C4-2B (cell line): ENCODE results near the gene C2CD2L.
A peak's percentile ranks its signal among the peaks of the same experiment; 100 is the strongest.

Experiments
- H3K27ac ChIP-seq: fragments of 450-650 bp; 2 replicates; pipeline ENCODE4 v1.5.1; 2017
- ZFX ChIP-seq: fragments of 450-650 bp; IDR thresholded peaks from 2 replicates; pipeline ENCODE4 v1.6.1; 2017
- TF ChIP-seq, protein P1 (sequence below): fragments of 450-650 bp; conservative IDR thresholded peaks from 2 replicates; pipeline ENCODE4 v1.5.1; 2017; ENCODE audit warnings: mild to moderate bottlenecking

The C2CD2L gene

DNA sequence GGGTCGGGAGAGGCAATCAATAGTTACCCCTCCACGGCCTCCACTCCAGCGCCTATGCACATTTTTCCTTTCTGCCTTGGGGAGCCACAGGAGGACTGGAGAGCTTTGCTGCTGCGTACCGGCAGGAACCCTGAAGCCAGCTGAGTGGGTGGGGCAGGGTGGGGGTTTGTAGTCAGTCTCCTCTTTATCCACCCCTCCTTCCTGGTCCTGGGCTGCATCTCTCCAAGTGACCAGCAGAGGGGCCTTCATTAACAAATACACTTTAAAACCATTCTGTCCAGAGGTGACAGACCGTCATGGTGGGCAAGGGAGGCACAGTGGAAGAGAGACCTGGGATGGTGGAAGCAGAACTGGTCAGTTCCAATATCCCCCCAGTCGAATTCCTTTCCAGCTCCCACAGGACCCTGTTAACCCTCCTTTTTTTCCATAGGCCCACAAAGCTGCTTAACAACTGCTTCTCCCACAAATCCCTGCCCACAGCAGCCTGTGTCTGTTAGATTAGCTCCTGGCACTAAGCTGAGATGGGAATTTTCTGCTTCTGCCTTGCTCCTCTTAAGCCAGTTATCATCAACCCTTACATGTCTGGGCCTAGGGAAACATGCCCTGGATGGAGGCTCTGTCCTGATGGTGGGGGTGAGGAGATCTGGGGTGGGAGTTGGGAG, 37.8 kb downstream of the C2CD2L start:
- H3K27ac ChIP-seq, result no peak overlapping the region
- no peak for TF ChIP-seq ZFX
- TF ChIP-seq, protein P1, sequence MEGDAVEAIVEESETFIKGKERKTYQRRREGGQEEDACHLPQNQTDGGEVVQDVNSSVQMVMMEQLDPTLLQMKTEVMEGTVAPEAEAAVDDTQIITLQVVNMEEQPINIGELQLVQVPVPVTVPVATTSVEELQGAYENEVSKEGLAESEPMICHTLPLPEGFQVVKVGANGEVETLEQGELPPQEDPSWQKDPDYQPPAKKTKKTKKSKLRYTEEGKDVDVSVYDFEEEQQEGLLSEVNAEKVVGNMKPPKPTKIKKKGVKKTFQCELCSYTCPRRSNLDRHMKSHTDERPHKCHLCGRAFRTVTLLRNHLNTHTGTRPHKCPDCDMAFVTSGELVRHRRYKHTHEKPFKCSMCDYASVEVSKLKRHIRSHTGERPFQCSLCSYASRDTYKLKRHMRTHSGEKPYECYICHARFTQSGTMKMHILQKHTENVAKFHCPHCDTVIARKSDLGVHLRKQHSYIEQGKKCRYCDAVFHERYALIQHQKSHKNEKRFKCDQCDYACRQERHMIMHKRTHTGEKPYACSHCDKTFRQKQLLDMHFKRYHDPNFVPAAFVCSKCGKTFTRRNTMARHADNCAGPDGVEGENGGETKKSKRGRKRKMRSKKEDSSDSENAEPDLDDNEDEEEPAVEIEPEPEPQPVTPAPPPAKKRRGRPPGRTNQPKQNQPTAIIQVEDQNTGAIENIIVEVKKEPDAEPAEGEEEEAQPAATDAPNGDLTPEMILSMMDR, result peak; percentile 77

DNA sequence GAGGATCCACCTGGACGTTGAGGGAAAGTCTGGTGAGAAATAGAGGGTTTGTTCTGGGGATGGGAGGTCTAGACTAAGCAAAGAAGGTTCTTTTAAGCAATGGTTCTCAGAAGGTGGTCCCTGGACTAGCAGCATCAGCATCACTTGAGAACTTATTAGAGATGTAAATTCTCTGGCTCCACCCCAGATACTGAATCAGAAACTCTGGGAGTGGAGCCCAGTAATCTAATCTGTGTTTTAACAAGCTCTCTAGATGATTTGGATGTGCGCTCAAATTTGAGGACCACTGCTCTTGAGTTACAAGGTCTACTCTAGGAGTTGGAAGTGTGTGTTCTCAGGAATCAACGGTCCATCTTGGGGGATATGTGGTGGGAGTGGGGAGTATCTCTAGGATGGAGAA, 38.4 kb downstream of the C2CD2L start:
- no peak for TF ChIP-seq ZFX
- TF ChIP-seq, protein P1, result no peak
- no peak overlapping the region for H3K27ac ChIP-seq

DNA sequence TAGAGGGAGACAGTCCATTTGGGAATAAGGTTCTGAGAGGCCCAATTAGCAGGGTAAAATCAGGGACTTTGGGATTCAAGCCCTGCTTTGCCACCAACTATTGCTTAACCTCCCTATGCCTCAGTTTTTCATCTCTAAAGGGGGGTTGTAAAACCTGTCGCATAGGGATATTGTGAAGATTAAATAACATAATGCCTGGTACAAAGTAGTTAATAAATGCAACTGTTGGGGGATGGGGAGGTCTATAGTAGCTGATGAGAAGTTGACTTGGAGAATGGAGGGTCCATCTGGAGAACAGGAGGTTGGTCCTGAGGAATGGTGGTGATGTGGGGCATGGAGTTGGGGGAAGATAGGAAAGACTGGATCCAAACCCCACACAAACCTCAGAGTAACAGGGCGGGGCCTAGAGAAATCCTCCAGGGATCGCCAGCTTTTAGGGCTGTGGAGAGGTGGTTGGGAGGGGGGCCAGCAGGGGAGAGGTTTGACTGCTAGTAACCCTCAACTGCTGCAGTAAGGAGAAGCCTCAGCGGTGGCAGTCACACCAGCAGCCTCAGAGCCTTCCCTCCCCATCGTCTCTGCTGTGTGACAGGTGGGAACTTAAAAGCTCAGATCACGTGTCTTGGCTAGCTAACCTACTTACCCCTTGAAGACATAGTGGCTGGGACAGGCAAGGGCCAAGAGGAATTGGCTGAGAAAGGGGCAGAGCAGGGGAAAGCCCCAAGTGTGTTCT, 40.6 kb downstream of the C2CD2L start:
- no peak overlapping the region for H3K27ac ChIP-seq
- no peak for TF ChIP-seq ZFX
- TF ChIP-seq, protein P1, result no peak

- H3K27ac ChIP-seq, result peak overlapping the region; percentile 5; the same call in 1 of the 2 replicates
- no peak for TF ChIP-seq ZFX
Measured at GRCh38 chr11:119148720-119149017, 41.5 kb downstream of the C2CD2L start.

- peak within 1 kb of the TSS; percentile 5; the same call in 1 of the 2 replicates for H3K27ac ChIP-seq
- TF ChIP-seq, protein P1, result no peak
- TF ChIP-seq ZFX, result no peak
Measured at GRCh38 chr11:119149018-119149785, 42.1 kb downstream of the C2CD2L start, which contains the start of gene ABCG4. Gene ABCG4 (plus strand): TSS chr11:119149052. CDS start chr11:119149966, 914 bp downstream.

DNA sequence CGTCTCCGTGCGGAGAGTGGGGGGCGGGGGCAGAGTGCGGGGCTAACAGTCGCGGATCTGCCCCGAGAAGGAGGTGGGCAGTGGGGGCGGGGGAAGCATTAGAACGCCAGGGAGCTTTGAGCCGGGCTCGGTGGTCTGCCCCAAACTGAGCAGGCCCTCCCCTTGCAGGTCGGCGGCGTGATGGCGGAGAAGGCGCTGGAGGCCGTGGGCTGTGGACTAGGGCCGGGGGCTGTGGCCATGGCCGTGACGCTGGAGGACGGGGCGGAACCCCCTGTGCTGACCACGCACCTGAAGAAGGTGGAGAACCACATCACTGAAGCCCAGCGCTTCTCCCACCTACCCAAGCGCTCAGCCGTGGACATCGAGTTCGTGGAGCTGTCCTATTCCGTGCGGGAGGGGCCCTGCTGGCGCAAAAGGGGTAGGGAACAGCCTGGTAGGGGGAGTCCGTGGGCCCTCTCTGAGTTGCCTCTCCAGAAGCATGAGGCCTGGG, 42.7 kb downstream of the C2CD2L start:
- no peak for TF ChIP-seq ZFX
- TF ChIP-seq, protein P1, result no peak
- no peak overlapping the region for H3K27ac ChIP-seq

DNA sequence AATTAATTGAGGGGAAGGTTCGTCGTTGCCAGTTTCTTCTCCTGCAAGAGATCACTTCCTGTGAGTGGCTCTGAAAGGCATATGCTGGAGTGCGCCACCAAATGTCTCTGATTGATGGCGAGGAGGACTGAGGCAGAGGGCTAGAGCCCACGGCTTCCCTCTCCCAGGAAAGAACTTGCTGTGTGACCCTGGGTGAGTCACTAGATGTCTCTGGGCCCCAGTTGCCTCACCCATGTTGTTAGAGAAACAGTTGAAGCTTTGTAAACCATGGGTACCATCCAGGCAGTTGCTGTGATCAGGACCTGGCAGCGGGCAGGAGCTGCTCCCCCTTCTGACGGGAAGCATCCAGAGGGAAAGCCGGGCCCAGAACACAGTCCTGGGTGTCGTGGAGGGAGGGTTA, 44.9 kb downstream of the C2CD2L start:
- H3K27ac ChIP-seq, result no peak overlapping the region
- TF ChIP-seq ZFX, result no peak
- TF ChIP-seq, protein P1, result no peak
